SK-N-SH (cell line): Measurements from ENCODE around the gene ZBTB12. TPM values are rescaled to one million over a fixed set of nuclear protein-coding genes. Genes with fewer than 3 reads are reported as not detected.

Source experiments
- CTCF ChIA-PET: fragments of 300-600, 350-600 bp; formaldehyde crosslinking; extraction: SDS; loops from one replicate; lab custom pipeline; 2021; lab: Yijun Ruan, JAX
- POLR2A ChIA-PET: fragments of 350-600 bp; sonication (Branson Sonifier 250); formaldehyde crosslinking; extraction: SDS; loops from one replicate; lab custom pipeline; 2020; ENCODE audit warnings: antibody characterized with exemption, inconsistent platforms; lab: Yijun Ruan, JAX
- DNase-seq: peaks from one replicate; pipeline ENCODE4 v3.0.0; 2012
- H2AFZ ChIP-seq: fragments of 200-600 bp; sonication (generic); 2 replicates; pipeline ENCODE4 v1.8.1; 2016; ENCODE audit warnings: antibody characterized with exemption, mild to moderate bottlenecking, low read depth
- H3F3A ChIP-seq: fragments of 200-600 bp; sonication (generic); replicated peaks from 2 replicates; pipeline ENCODE3; 2016; ENCODE audit warnings: antibody characterized with exemption, mild to moderate bottlenecking; ENCODE audit not compliant: insufficient read depth
- H3K27ac ChIP-seq, 2 experiments: fragments of 200-500 bp in 1 of 2; fragments of 200-600 bp in 1 of 2; sonication (Bioruptor generic) in 1 of 2; sonication (generic), shearing (Covaris generic) in 1 of 2; 2 replicates each; pipeline versions ENCODE4 v1.5.1 to v1.6.1; 2014 to 2016; ENCODE audit warnings: low read depth in 2 of 2, inconsistent platforms in 1 of 2, low read length in 1 of 2, mild to moderate bottlenecking in 1 of 2, mixed read lengths in 1 of 2
- H3K27me3 ChIP-seq: fragments of 200-600 bp; sonication (generic), shearing (Covaris generic); 2 replicates; pipeline ENCODE4 v1.6.1; 2016; ENCODE audit warnings: mixed run types; ENCODE audit not compliant: insufficient read depth
- H3K36me3 ChIP-seq, 2 experiments: fragments of 200-500 bp in 1 of 2; fragments of 200-600 bp in 1 of 2; sonication (Bioruptor generic) in 1 of 2; sonication (generic) in 1 of 2; replicated peaks in 1 of 2; 2 replicates each; pipeline versions ENCODE3 to v1.5.1; 2014 to 2016; ENCODE audit warnings: low read length in 1 of 2, mild to moderate bottlenecking in 1 of 2; ENCODE audit not compliant: insufficient read depth in 2 of 2, control insufficient read depth in 1 of 2
- H3K4me1 ChIP-seq, 2 experiments: fragments of 200-500 bp in 1 of 2; fragments of 200-600 bp in 1 of 2; sonication (Bioruptor generic) in 1 of 2; sonication (generic), shearing (Covaris generic) in 1 of 2; 2 replicates each; pipeline versions ENCODE4 v1.5.1 to v1.6.1; 2014 to 2016; ENCODE audit warnings: low read depth in 1 of 2, low read length in 1 of 2, mixed run types in 1 of 2; ENCODE audit not compliant: insufficient read depth in 2 of 2, control insufficient read depth in 1 of 2
- H3K4me2 ChIP-seq: fragments of 200-600 bp; sonication (generic), shearing (Covaris generic); 2 replicates; pipeline ENCODE4 v1.6.1; 2017; ENCODE audit warnings: mixed run types
- H3K4me3 ChIP-seq, 2 experiments: fragments of 200-500 bp in 1 of 2; fragments of 200-600 bp in 1 of 2; sonication (Bioruptor generic) in 1 of 2; sonication (generic), shearing (Covaris generic) in 1 of 2; 2 replicates each; pipeline versions ENCODE4 v1.5.1 to v1.8.1; 2014 to 2016; ENCODE audit warnings: low read depth in 2 of 2, inconsistent platforms in 1 of 2, low read length in 1 of 2, mild to moderate bottlenecking in 1 of 2, mixed read lengths in 1 of 2, moderate library complexity in 1 of 2
- H3K79me2 ChIP-seq: fragments of 200-600 bp; sonication (generic); 2 replicates; pipeline ENCODE4 v1.8.1; 2017; ENCODE audit warnings: mild to moderate bottlenecking; ENCODE audit not compliant: insufficient read depth
- H3K9ac ChIP-seq: fragments of 200-600 bp; sonication (generic); 2 replicates; pipeline ENCODE4 v1.6.1; 2017; ENCODE audit warnings: mixed run types
- H3K9me2 ChIP-seq: fragments of 200-600 bp; sonication (generic); 2 replicates; pipeline ENCODE4 v1.6.1; 2017; ENCODE audit warnings: mixed run types
- H3K9me3 ChIP-seq: fragments of 200-600 bp; sonication (generic); 2 replicates; pipeline ENCODE4 v1.6.1; 2017; ENCODE audit warnings: mixed run types, mild to moderate bottlenecking, moderate library complexity
- H4K20me1 ChIP-seq: fragments of 200-600 bp; sonication (generic); 2 replicates; pipeline ENCODE4 v1.6.1; 2017; ENCODE audit warnings: mild to moderate bottlenecking, mixed run types; ENCODE audit not compliant: insufficient read depth
- CHD2 ChIP-seq: fragments of 150-350 bp; IDR thresholded peaks from 2 replicates; pipeline ENCODE4 v1.6.1; 2018; ENCODE audit warnings: low read length; ENCODE audit not compliant: partially characterized antibody
- ELF1 ChIP-seq: IDR thresholded peaks from 2 replicates; pipeline ENCODE4 v1.4.0; 2012
- EP300 ChIP-seq, 2 experiments: IDR thresholded peaks; 2 replicates each; pipeline versions ENCODE4 v1.4.0 to v1.6.1; 2012; ENCODE audit warnings: borderline replicate concordance in 1 of 2, low read depth in 1 of 2, low read length in 1 of 2
- EZH2phosphoT487 ChIP-seq: fragments of 200-600 bp; sonication (generic); IDR thresholded peaks from 2 replicates; pipeline ENCODE4 v1.6.1; 2017; ENCODE audit warnings: low read depth, mixed run types, mild to moderate bottlenecking, antibody characterized with exemption, moderate library complexity, borderline replicate concordance
- FOSL2 ChIP-seq: IDR thresholded peaks from 2 replicates; pipeline ENCODE4 v1.4.0; 2012; ENCODE audit warnings: low read depth, mild to moderate bottlenecking, moderate library complexity, borderline replicate concordance
- FOXJ3 ChIP-seq: sonication (generic); formaldehyde crosslinking; IDR thresholded peaks from 2 replicates; pipeline ENCODE4 v1.5.1; 2020; ENCODE audit warnings: mild to moderate bottlenecking, missing genetic modification reagents
- GABPA ChIP-seq: IDR thresholded peaks from 2 replicates; pipeline ENCODE4 v1.4.0; 2012; ENCODE audit warnings: low read depth, mild to moderate bottlenecking
- GATA2 ChIP-seq: sonication (generic); formaldehyde crosslinking; IDR thresholded peaks from 2 replicates; pipeline ENCODE4 v1.5.0; 2020; ENCODE audit warnings: mild to moderate bottlenecking, missing genetic modification reagents
- IRF3 ChIP-seq: fragments of 150-350 bp; IDR thresholded peaks from 2 replicates; pipeline ENCODE4 v1.6.1; 2016; ENCODE audit warnings: mild to moderate bottlenecking, low read depth, low read length
- JUND ChIP-seq: IDR thresholded peaks from 2 replicates; pipeline ENCODE4 v1.4.0; 2012
- MXI1 ChIP-seq: IDR thresholded peaks from 2 replicates; pipeline ENCODE4 v1.6.1; 2012; ENCODE audit warnings: mild to moderate bottlenecking, low read depth, low read length, improper control_type of control experiment
- NRF1 ChIP-seq: IDR thresholded peaks from 2 replicates; pipeline ENCODE4 v1.6.1; 2012; ENCODE audit warnings: low read depth, mild to moderate bottlenecking, low read length
- PBX3 ChIP-seq: IDR thresholded peaks from 2 replicates; pipeline ENCODE4; 2012
- POLR2AphosphoS5 ChIP-seq: IDR thresholded peaks from 2 replicates; pipeline ENCODE4 v1.6.1; 2012; ENCODE audit warnings: low read depth, low read length
- RAD21 ChIP-seq: IDR thresholded peaks from 2 replicates; pipeline ENCODE4 v1.6.1; 2012; ENCODE audit warnings: mild to moderate bottlenecking, low read length
- RCOR1 ChIP-seq: fragments of 150-350 bp; IDR thresholded peaks from 2 replicates; pipeline ENCODE4 v1.6.1; 2017; ENCODE audit warnings: antibody characterized with exemption, low read length
- RFX5 ChIP-seq: IDR thresholded peaks from 2 replicates; pipeline ENCODE4 v1.6.1; 2012; ENCODE audit warnings: mild to moderate bottlenecking, improper control_type of control experiment, low read length
- SMC3 ChIP-seq: IDR thresholded peaks from 2 replicates; pipeline ENCODE4 v1.6.1; 2012; ENCODE audit warnings: low read depth, low read length, improper control_type of control experiment
- TAF1 ChIP-seq: IDR thresholded peaks from 2 replicates; pipeline ENCODE4 v1.6.1; 2012; ENCODE audit warnings: low read depth, mild to moderate bottlenecking, low read length, moderate library complexity, borderline replicate concordance
- TCF12 ChIP-seq: IDR thresholded peaks from 2 replicates; pipeline ENCODE4 v1.4.0; 2012
- TEAD4 ChIP-seq: IDR thresholded peaks from 2 replicates; pipeline ENCODE4 v1.4.0; 2012; ENCODE audit warnings: mild to moderate bottlenecking, borderline replicate concordance; ENCODE audit not compliant: insufficient read depth
- USF2 ChIP-seq: fragments of 150-350 bp; IDR thresholded peaks from 2 replicates; pipeline ENCODE4 v1.6.1; 2017; ENCODE audit warnings: antibody characterized with exemption, low read length, low read depth, borderline replicate concordance
- YY1 ChIP-seq: IDR thresholded peaks from 2 replicates; pipeline ENCODE4 v1.4.0; 2012; ENCODE audit warnings: low read depth, mild to moderate bottlenecking
- ZBTB33 ChIP-seq: IDR thresholded peaks from 2 replicates; pipeline ENCODE4 v1.4.0; 2012; ENCODE audit warnings: low read depth, borderline replicate concordance
- WGBS: methylation state at CpG from one replicate; pipeline ENCODE4 v1.1.6; 2017; ENCODE audit warnings: low lambda C conversion rate; 5-methylcytosine and 5-hydroxymethylcytosine counted together
- polyA plus RNA-seq, 3 experiments: library from polyadenylated mRNA; depleted of rRNA; stranded (reverse); fragments of >200 nt; gene quantifications; 2 replicates each; pipeline ENCODE4 v1.2.3, GENCODE V29; 2012

Gene ZBTB12
- polyA plus RNA-seq, 1 of the 3 experiments (the other 2 are of a cell fraction): 8.3 TPM

GRCh38 chr6:31861150-31861549 lies 40.7 kb downstream of the ZBTB12 start:
- peaks cover 10% of the 10 kb centered on the region for H3K79me2 ChIP-seq
- DNase-seq: no peak
- H3K27ac ChIP-seq: no peak overlapping the region
- H3K4me1 ChIP-seq: peaks cover 0 to 14% of the 10 kb centered on the region in 2 experiments; a peak in 1 of 4 replicates
- no peak overlapping the region for H2AFZ ChIP-seq
- H3K36me3 ChIP-seq: peaks cover 4 to 11% of the 10 kb centered on the region in 2 experiments
- no peak overlapping the region for H3K4me2 ChIP-seq
- no peak for TF ChIP-seq TCF12
- no peak for TF ChIP-seq RAD21
- no peak for TF ChIP-seq PBX3
- no peak for TF ChIP-seq POLR2AphosphoS5
- no peak for TF ChIP-seq RCOR1
- no peak for TF ChIP-seq EZH2phosphoT487
- no peak for TF ChIP-seq NRF1
- no peak for TF ChIP-seq TAF1
- no peak for TF ChIP-seq RFX5
- no peak for TF ChIP-seq GABPA
- no peak for TF ChIP-seq SMC3
- no peak for TF ChIP-seq FOSL2
- TF ChIP-seq MXI1: no peak
- no peak for TF ChIP-seq YY1
- no peak for TF ChIP-seq ELF1
- H4K20me1 ChIP-seq: no peaks in the 10 kb centered on the region
- POLR2A ChIA-PET: no interaction called here
- peaks cover 15% of the 10 kb centered on the region for H3F3A ChIP-seq
- CTCF ChIA-PET: no interaction called here
- 88% methylated on average over 7 of the region's 7 CpGs for WGBS
- H3K9me2 ChIP-seq: no peaks in the 10 kb centered on the region
- no peaks in the 10 kb centered on the region for H3K27me3 ChIP-seq
- H3K9ac ChIP-seq: no peak overlapping the region
- H3K4me3 ChIP-seq: no peak overlapping the region
- no peaks in the 10 kb centered on the region for H3K9me3 ChIP-seq

- POLR2A ChIA-PET: no interaction called here
- Histone ChIP-seq H3K4me2 (no peak overlapping the region), H3K79me2 (peaks cover 10% of the 10 kb centered on the region), H3K4me3 (no peak overlapping the region), H3K9ac (no peak overlapping the region), H3K9me2 (no peaks in the 10 kb centered on the region), H3K4me1 (peaks cover 0 to 14% of the 10 kb centered on the region in 2 experiments; a peak in 1 of 4 replicates), H3K27me3 (no peaks in the 10 kb centered on the region), H3K36me3 (peaks cover 4 to 11% of the 10 kb centered on the region in 2 experiments), H3K9me3 (no peaks in the 10 kb centered on the region), H3K27ac (no peak overlapping the region), H4K20me1 (no peaks in the 10 kb centered on the region), H2AFZ (no peak overlapping the region), H3F3A (peaks cover 15% of the 10 kb centered on the region)
- CTCF ChIA-PET: no interaction called here
- no peak for TF ChIP-seq USF2
- TF ChIP-seq GABPA: no peak
- no peak for TF ChIP-seq FOXJ3
- TF ChIP-seq TEAD4: no peak
- TF ChIP-seq EZH2phosphoT487: no peak
- TF ChIP-seq EP300 (IDR thresholded peaks at IDR 0.05; ENCODE audit: borderline replicate concordance in 1 of 2, low read depth in 1 of 2, low read length in 1 of 2): no peak
- TF ChIP-seq YY1: no peak
- no peak for TF ChIP-seq CHD2
- TF ChIP-seq MXI1: no peak
- TF ChIP-seq ZBTB33: no peak
- no peak for TF ChIP-seq JUND
- no peak for TF ChIP-seq IRF3
- TF ChIP-seq GATA2: no peak
- no peak for DNase-seq
- 100% methylated on average over 6 of the region's 13 CpGs for WGBS
These were observed 41.5 kb downstream of the ZBTB12 start for GRCh38 chr6:31860349-31860748.
